Naive thymus-derived CD4-positive, alpha-beta T cell (primary cell): Measurements from ENCODE around the gene MRGPRD. TPM values are rescaled to one million over a fixed set of nuclear protein-coding genes. Genes with fewer than 3 reads are reported as not detected.
A peak's percentile ranks its signal among the peaks of the same experiment; 100 is the strongest.
"Not testable (repeated sequence)": the region's sequence is repeated elsewhere in the genome, so short reads cannot be mapped to it uniquely, and the experiment has no call there.

Experiments
- ATAC-seq: fragments of 150-1000 bp; cut with Tn5 transposase; 2 replicates; pipeline ENCODE4 v1.10.0; 2021; ENCODE audit warnings: mild to moderate bottlenecking, moderate library complexity
- CTCF ChIA-PET: fragments of 350-600 bp; sonication (Branson Sonifier 250); formaldehyde crosslinking; loops from one replicate; lab custom pipeline; 2021; ENCODE audit warnings: antibody characterized with exemption; lab: Charles Lee
- POLR2A ChIA-PET: fragments of 350-600 bp; sonication (Branson Sonifier 250); formaldehyde crosslinking; loops from one replicate; lab custom pipeline; 2021; ENCODE audit warnings: antibody characterized with exemption, inconsistent platforms; lab: Charles Lee
- DNase-seq, 9 donors: peaks; one replicate each; pipeline versions ENCODE4 v3.0.0 to v3.0.0-alpha.2; 2020 to 2022; ENCODE audit warnings: mixed read lengths in 1 of 9
- H3K27ac ChIP-seq: one replicate; pipeline ENCODE4 v1.7.0; 2013; ENCODE audit warnings: mild to moderate bottlenecking, low read depth, low read length, moderate library complexity
- H3K27me3 ChIP-seq, 2 donors: one replicate each; pipeline ENCODE4 v1.7.0; 2013; ENCODE audit warnings: low read length in 2 of 2, mild to moderate bottlenecking in 2 of 2, moderate library complexity in 2 of 2; ENCODE audit not compliant: control insufficient read depth in 2 of 2, insufficient read depth in 2 of 2
- H3K36me3 ChIP-seq, 3 experiments: 1 replicate in 2 of 3; 2 replicates in 1 of 3; pipeline ENCODE4 v1.7.0; 2013; ENCODE audit warnings: low read length in 3 of 3, mild to moderate bottlenecking in 3 of 3, moderate library complexity in 1 of 3; ENCODE audit not compliant: insufficient read depth in 3 of 3, control insufficient read depth in 2 of 3
- H3K4me1 ChIP-seq, 2 donors: one replicate each; pipeline ENCODE4 v1.7.0; 2013; ENCODE audit warnings: low read length in 2 of 2, mild to moderate bottlenecking in 2 of 2, moderate library complexity in 1 of 2; ENCODE audit not compliant: control insufficient read depth in 2 of 2, insufficient read depth in 2 of 2
- H3K4me3 ChIP-seq: 2 replicates; pipeline ENCODE4 v1.7.0; 2013; ENCODE audit warnings: mild to moderate bottlenecking, low read length
- H3K9me3 ChIP-seq, 3 experiments: 1 replicate in 2 of 3; 2 replicates in 1 of 3; pipeline ENCODE4 v1.7.0; 2013; ENCODE audit warnings: low read length in 3 of 3; ENCODE audit not compliant: control insufficient read depth in 2 of 3
- H3K27ac Mint-ChIP-seq, 9 donors: one replicate each; pipeline ENCODE4 v1.8.0; 2020 to 2022; ENCODE audit warnings: mixed read lengths in 9 of 9, mild to moderate bottlenecking in 8 of 9, moderate library complexity in 5 of 9, inconsistent platforms in 2 of 9
- H3K27me3 Mint-ChIP-seq, 5 donors: one replicate each; pipeline ENCODE4 v1.8.0; 2021 to 2022; ENCODE audit warnings: mixed read lengths in 5 of 5, mild to moderate bottlenecking in 1 of 5
- H3K36me3 Mint-ChIP-seq, 5 donors: one replicate each; pipeline ENCODE4 v1.8.0; 2020 to 2022; ENCODE audit warnings: mixed read lengths in 5 of 5, mild to moderate bottlenecking in 3 of 5, inconsistent platforms in 1 of 5
- H3K4me1 Mint-ChIP-seq, 7 donors: one replicate each; pipeline ENCODE4 v1.8.0; 2020 to 2022; ENCODE audit warnings: mixed read lengths in 7 of 7, mild to moderate bottlenecking in 3 of 7, inconsistent platforms in 1 of 7
- H3K4me3 Mint-ChIP-seq, 10 donors: one replicate each; pipeline ENCODE4 v1.8.0; 2020 to 2022; ENCODE audit warnings: mild to moderate bottlenecking in 10 of 10, mixed read lengths in 10 of 10, moderate library complexity in 6 of 10, inconsistent platforms in 2 of 10
- H3K9me3 Mint-ChIP-seq, 11 donors: one replicate each; pipeline ENCODE4 v1.8.0; 2020 to 2022; ENCODE audit warnings: mixed read lengths in 11 of 11, mild to moderate bottlenecking in 4 of 11, inconsistent platforms in 1 of 11, moderate library complexity in 1 of 11
- intact Hi-C, 2 donors: fragments of 100-400 bp; cut with micrococcal nuclease; formaldehyde crosslinking; loops; one replicate each; pipeline ENCODE4 v1.15.1; 2023
- polyA plus RNA-seq, 2 donors: library from polyadenylated mRNA; unstranded; fragments of 300-500 nt; fragmentation: Illumina TruSeq; gene quantifications; one replicate each; pipeline ENCODE4 v1.2.3, GENCODE V29; 2021
- total RNA-seq, 6 experiments: library from RNA in 5 of 6; stranded (reverse) in 5 of 6; gene quantifications; 1 replicate in 5 of 6; 2 replicates in 1 of 6; pipeline ENCODE4 v1.2.3 and lab custom pipeline; 2021 to 2026

MRGPRD gene
- total and polyA plus RNA-seq, 7 experiments from 2014 or later, result 0.25 TPM; not detected in 6

DNA sequence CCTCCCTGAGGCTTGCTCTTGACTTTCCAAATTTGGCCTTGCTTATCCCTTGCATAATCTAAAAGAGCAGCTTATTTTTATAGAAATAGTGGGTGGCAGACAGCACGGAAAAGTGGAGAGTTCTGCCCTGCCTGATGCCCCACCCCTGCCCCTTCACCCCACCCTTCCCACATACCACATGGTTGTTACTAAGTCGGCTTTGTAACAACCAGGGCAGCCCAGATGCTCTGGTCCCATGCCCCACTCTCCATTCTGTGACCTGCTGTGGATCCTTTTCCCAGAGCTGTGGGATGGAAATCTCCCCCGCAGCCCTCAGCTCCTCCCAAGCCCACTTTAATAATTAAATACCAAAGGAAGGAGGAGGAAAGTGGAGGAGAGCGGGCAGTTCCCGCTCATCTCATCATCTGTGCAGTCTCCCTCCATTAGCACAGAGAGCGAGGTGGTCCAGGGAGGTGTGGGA lies 21.4 kb upstream of the MRGPRD start:
- no peaks in the 10 kb centered on the region for H3K36me3 ChIP-seq
- H3K4me3 ChIP-seq, result no peak overlapping the region
- H3K27ac ChIP-seq, result no peak overlapping the region
- ChIA-PET POLR2A (no interaction called here), CTCF (no interaction called here)
- H3K9me3 ChIP-seq, result no peaks in the 10 kb centered on the region
- no peaks in the 10 kb centered on the region for H3K36me3 Mint-ChIP-seq
- no peaks in the 10 kb centered on the region for H3K27me3 ChIP-seq
- no peak for DNase-seq
- H3K27ac Mint-ChIP-seq, result peak overlapping the region in 1 of 9 donors; percentile 62
- no peak overlapping the region for H3K4me3 Mint-ChIP-seq
- intact Hi-C loops, result no loop called here
- no peaks in the 10 kb centered on the region for H3K9me3 Mint-ChIP-seq
- peaks cover 0 to 17% (median 2%) of the 10 kb centered on the region in 5 donors for H3K27me3 Mint-ChIP-seq
- H3K4me1 ChIP-seq, result no peaks in the 10 kb centered on the region
- no peak for ATAC-seq
- H3K4me1 Mint-ChIP-seq, result peaks cover 0 to 9% (median 0%) of the 10 kb centered on the region in 7 donors

- Histone ChIP-seq H3K4me3 (no peak overlapping the region), H3K27me3 (no peaks in the 10 kb centered on the region), H3K27ac (no peak overlapping the region), H3K36me3 (no peaks in the 10 kb centered on the region), H3K9me3 (no peaks in the 10 kb centered on the region), H3K4me1 (no peaks in the 10 kb centered on the region)
- no peak overlapping the region for H3K27ac Mint-ChIP-seq
- H3K36me3 Mint-ChIP-seq, result no peaks in the 10 kb centered on the region
- intact Hi-C loops, result no loop called here
- CTCF ChIA-PET, result no interaction called here
- POLR2A ChIA-PET, result no interaction called here
- H3K4me3 Mint-ChIP-seq, result no peak overlapping the region
- DNase-seq (no peak), ATAC-seq (no peak)
- peaks cover 0 to 17% (median 2%) of the 10 kb centered on the region in 5 donors for H3K27me3 Mint-ChIP-seq
- no peaks in the 10 kb centered on the region for H3K9me3 Mint-ChIP-seq
- H3K4me1 Mint-ChIP-seq, result peaks cover 0 to 9% (median 0%) of the 10 kb centered on the region in 7 donors
Measured at GRCh38 chr11:69001243-69002081, 20.7 kb upstream of the MRGPRD start.

DNA sequence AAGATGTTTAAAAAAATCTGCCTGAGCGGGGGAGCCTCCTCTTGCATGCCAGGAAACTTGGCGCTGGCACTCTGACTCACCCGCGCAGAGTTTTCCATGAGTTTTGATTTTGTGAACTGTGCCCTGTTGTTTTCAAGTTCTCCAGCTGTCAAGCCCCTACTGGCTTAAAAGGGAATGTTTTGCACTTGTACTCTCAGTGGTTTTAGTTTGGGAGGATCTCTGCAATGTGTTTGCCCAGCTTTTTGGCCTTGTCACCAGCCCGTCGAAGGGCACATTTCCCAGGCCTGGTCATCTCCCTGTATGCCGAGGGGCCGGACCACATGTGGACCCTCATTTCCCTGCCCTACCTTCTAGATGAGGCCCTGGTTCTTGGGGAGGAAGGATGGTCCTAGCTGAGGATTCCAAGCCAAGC lies 20.1 kb upstream of the MRGPRD start:
- ChIA-PET CTCF (interaction anchor here (0.6 kb wide), 1 partner anchor 38 kb away, joined by 3 read pairs; no protein-coding TSS in a partner anchor), POLR2A (no interaction called here)
- Histone ChIP-seq H3K27me3 (no peaks in the 10 kb centered on the region), H3K9me3 (no peaks in the 10 kb centered on the region), H3K36me3 (no peaks in the 10 kb centered on the region), H3K4me3 (no peak overlapping the region), H3K27ac (no peak overlapping the region), H3K4me1 (no peaks in the 10 kb centered on the region)
- Mint-ChIP-seq H3K9me3 (no peaks in the 10 kb centered on the region), H3K4me3 (no peak overlapping the region), H3K4me1 (peaks cover 0 to 9% (median 0%) of the 10 kb centered on the region in 7 donors), H3K36me3 (no peaks in the 10 kb centered on the region), H3K27me3 (peaks cover 0 to 17% (median 2%) of the 10 kb centered on the region in 5 donors), H3K27ac (no peak overlapping the region)
- DNase-seq (no peak), ATAC-seq (no peak)
- intact Hi-C loops, result no loop called here

DNA sequence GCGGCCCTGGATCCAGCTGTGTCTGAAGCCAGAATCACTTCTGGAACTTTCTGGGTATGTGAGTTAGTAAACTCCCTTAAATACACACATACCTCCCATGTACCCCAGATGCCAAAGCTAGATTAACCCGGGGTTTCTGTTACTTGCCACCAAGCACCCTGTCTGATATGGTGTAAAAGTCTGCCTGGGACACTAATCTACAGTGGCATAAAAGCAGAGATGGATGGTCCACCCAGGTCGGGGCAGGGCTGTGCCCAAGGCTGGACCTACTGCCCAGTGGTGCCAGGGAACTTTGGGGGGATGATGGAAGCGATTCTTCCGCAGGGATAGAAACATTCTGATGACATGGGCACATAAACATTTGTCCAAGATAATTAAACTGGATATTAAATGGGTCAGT lies 19.6 kb upstream of the MRGPRD start:
- H3K27me3 ChIP-seq, result no peaks in the 10 kb centered on the region

GRCh38 chr11:68999748-69000355 lies 19.1 kb upstream of the MRGPRD start:
- ATAC-seq, POLR2A ChIA-PET, H3K27me3 ChIP-seq, CTCF ChIA-PET, intact Hi-C loops, H3K36me3 Mint-ChIP-seq, H3K27ac Mint-ChIP-seq, H3K4me3 ChIP-seq, H3K27me3 Mint-ChIP-seq, H3K27ac ChIP-seq, H3K4me3 Mint-ChIP-seq, H3K36me3 ChIP-seq, H3K9me3 Mint-ChIP-seq, H3K9me3 ChIP-seq, H3K4me1 ChIP-seq, H3K4me1 Mint-ChIP-seq, DNase-seq: not testable (repeated sequence)

More for the DNA sequence above, 19.6 kb upstream of the MRGPRD start:
- no peak overlapping the region for H3K4me3 ChIP-seq
- H3K27ac ChIP-seq, result no peak overlapping the region
- no peaks in the 10 kb centered on the region for H3K36me3 ChIP-seq
- peaks cover 0 to 13% (median 2%) of the 10 kb centered on the region in 5 donors for H3K27me3 Mint-ChIP-seq
- intact Hi-C loops, result no loop called here
- DNase-seq (no peak), ATAC-seq (no peak)
- ChIA-PET CTCF (interaction anchor here (0.6 kb wide), 1 partner anchor 39 kb away, joined by 3 read pairs; no protein-coding TSS in a partner anchor), POLR2A (no interaction called here)
- no peak overlapping the region for H3K4me3 Mint-ChIP-seq
- no peaks in the 10 kb centered on the region for H3K9me3 ChIP-seq
- no peaks in the 10 kb centered on the region for H3K4me1 ChIP-seq
- no peaks in the 10 kb centered on the region for H3K9me3 Mint-ChIP-seq
- H3K36me3 Mint-ChIP-seq, result no peaks in the 10 kb centered on the region
- H3K4me1 Mint-ChIP-seq, result peaks cover 0 to 9% (median 0%) of the 10 kb centered on the region in 7 donors
- no peak overlapping the region for H3K27ac Mint-ChIP-seq

DNA sequence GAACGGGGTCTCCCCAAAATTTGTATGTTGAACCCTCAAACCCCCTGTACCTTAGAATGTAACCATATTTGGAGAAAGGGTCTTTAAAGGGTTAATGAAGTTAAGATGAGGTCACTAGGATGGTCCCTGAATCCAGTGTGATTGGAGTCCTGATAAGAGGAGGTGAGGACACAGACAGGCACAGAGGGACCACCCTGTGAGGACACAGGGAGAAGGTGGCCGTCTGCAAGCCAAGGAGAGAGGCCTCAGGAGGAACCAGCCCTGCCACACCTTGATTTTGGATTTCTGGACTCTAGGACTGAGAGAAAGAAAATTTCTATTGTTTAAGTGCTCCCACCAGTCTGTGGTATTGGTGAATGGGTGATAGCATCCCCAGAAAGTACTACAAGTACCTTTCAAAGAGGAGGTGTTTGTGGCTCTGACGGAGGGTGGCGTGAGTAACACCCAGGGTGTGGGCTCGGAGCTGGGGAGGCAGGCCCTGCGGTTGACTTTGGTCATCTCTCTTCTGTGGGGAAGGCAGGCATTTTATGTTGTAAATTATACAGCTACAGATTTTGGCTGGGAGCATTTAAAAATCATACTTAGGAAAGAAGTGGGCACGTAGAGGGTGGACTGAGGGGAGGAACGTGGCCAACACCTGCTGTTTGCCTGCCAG lies 18.4 kb upstream of the MRGPRD start:
- Histone ChIP-seq H3K36me3 (no peaks in the 10 kb centered on the region), H3K4me3 (no peak overlapping the region), H3K27me3 (no peaks in the 10 kb centered on the region), H3K9me3 (no peaks in the 10 kb centered on the region), H3K27ac (no peak overlapping the region), H3K4me1 (no peaks in the 10 kb centered on the region)
- peak overlapping the region in 2 of 9 donors; percentile 21 to 23 for H3K27ac Mint-ChIP-seq
- H3K4me3 Mint-ChIP-seq, result no peak overlapping the region
- no peaks in the 10 kb centered on the region for H3K36me3 Mint-ChIP-seq
- DNase-seq (no peak), ATAC-seq (peak; percentile 32)
- ChIA-PET POLR2A (no interaction called here), CTCF (no interaction called here)
- H3K27me3 Mint-ChIP-seq, result peaks cover 0 to 9% (median 2%) of the 10 kb centered on the region in 5 donors
- intact Hi-C loops, result no loop called here
- no peaks in the 10 kb centered on the region for H3K9me3 Mint-ChIP-seq
- peaks cover 0 to 9% (median 0%) of the 10 kb centered on the region in 7 donors for H3K4me1 Mint-ChIP-seq
